GM21423 (cell line): Measurements from ENCODE around the gene AIG1.
"Not testable (repeated sequence)": the region's sequence is repeated elsewhere in the genome, so short reads cannot be mapped to it uniquely, and the experiment has no call there.

ENCODE experiments used
- ATAC-seq: cut with Tn5 transposase; IDR thresholded peaks from one replicate; pipeline ENCODE4 v1.9.1; 2021; ENCODE audit warnings: mild to moderate bottlenecking, moderate library complexity; ENCODE audit not compliant: unreplicated experiment

Gene AIG1

GRCh38 chr6:143160439-143161220 is 99.9 kb downstream of the AIG1 start:
- ATAC-seq, result no peak

- no peak for ATAC-seq
These were observed 102.9 kb downstream of the AIG1 start for GRCh38 chr6:143163621-143164020.

GRCh38 chr6:143164565-143165105 is 103.9 kb downstream of the AIG1 start:
- ATAC-seq, result no peak

GRCh38 chr6:143165315-143165855 is 104.7 kb downstream of the AIG1 start:
- ATAC-seq, result no peak

GRCh38 chr6:143166247-143166695 is 105.6 kb downstream of the AIG1 start:
- no peak for ATAC-seq

- ATAC-seq, result no peak
These were observed 106.5 kb downstream of the AIG1 start for GRCh38 chr6:143167224-143167623.

- ATAC-seq, result not testable (repeated sequence)
These were observed 107.7 kb downstream of the AIG1 start for GRCh38 chr6:143168396-143168816.

- ATAC-seq, result no peak
These were observed 108.8 kb downstream of the AIG1 start for GRCh38 chr6:143169440-143169839.

- ATAC-seq, result no peak
These were observed 113.8 kb downstream of the AIG1 start for GRCh38 chr6:143174516-143174915.

GRCh38 chr6:143174951-143175350 is 114.3 kb downstream of the AIG1 start:
- ATAC-seq, result no peak

GRCh38 chr6:143176090-143177021 is 115.7 kb downstream of the AIG1 start:
- ATAC-seq, result no peak

GRCh38 chr6:143177706-143178105 is 117.0 kb downstream of the AIG1 start:
- no peak for ATAC-seq

- ATAC-seq, result no peak
These were observed 118.4 kb downstream of the AIG1 start for GRCh38 chr6:143179096-143179495.

- no peak for ATAC-seq
These were observed 119.4 kb downstream of the AIG1 start for GRCh38 chr6:143179901-143180612.

- ATAC-seq, result no peak
These were observed 120.1 kb downstream of the AIG1 start for GRCh38 chr6:143180826-143181225.

- ATAC-seq, result no peak
These were observed 123.0 kb downstream of the AIG1 start for GRCh38 chr6:143183666-143184065.

- no peak for ATAC-seq
These were observed 124.6 kb downstream of the AIG1 start for GRCh38 chr6:143185288-143185687.

- no peak for ATAC-seq
These were observed 126.7 kb downstream of the AIG1 start for GRCh38 chr6:143187238-143187923.

- ATAC-seq, result no peak
These were observed 127.6 kb downstream of the AIG1 start for GRCh38 chr6:143188292-143188691.

- no peak for ATAC-seq
These were observed 130.7 kb downstream of the AIG1 start for GRCh38 chr6:143191361-143191760.
